H9 (cell line): Measurements from ENCODE around the gene GRIK4. TPM values are rescaled to one million over a fixed set of nuclear protein-coding genes. Genes with fewer than 3 reads are reported as not detected.

ENCODE experiments used
- DNase-seq: peaks from one replicate; pipeline ENCODE4 v3.0.0-alpha.2; 2017
- H2AFZ ChIP-seq: one replicate; pipeline ENCODE4 v1.6.1; 2013; ENCODE audit warnings: mild to moderate bottlenecking, low read length, control low read depth, moderate library complexity
- H2AK5ac ChIP-seq: 2 replicates; pipeline ENCODE4 v1.6.1; 2013; ENCODE audit warnings: low read length, control low read depth, mixed read lengths; ENCODE audit not compliant: insufficient read length
- H2BK120ac ChIP-seq: one replicate; pipeline ENCODE4 v1.6.1; 2013; ENCODE audit warnings: low read depth, mild to moderate bottlenecking, low read length, control low read depth, inconsistent platforms; ENCODE audit not compliant: poor library complexity, severe bottlenecking
- H2BK12ac ChIP-seq: 2 replicates; pipeline ENCODE4 v1.6.1; 2013; ENCODE audit warnings: low read length, control low read depth, mixed read lengths, low read depth; ENCODE audit not compliant: insufficient read length
- H2BK15ac ChIP-seq: 2 replicates; pipeline ENCODE4 v1.6.1; 2013; ENCODE audit warnings: low read depth, low read length, control low read depth
- H2BK20ac ChIP-seq: one replicate; pipeline ENCODE4 v1.6.1; 2013; ENCODE audit warnings: low read depth, mild to moderate bottlenecking, low read length, control low read depth, inconsistent platforms; ENCODE audit not compliant: poor library complexity, severe bottlenecking
- H2BK5ac ChIP-seq: 2 replicates; pipeline ENCODE4 v1.6.1; 2013; ENCODE audit warnings: low read length, control low read depth, mixed read lengths; ENCODE audit not compliant: insufficient read length
- H3K14ac ChIP-seq: 2 replicates; pipeline ENCODE4 v1.6.1; 2013; ENCODE audit warnings: low read length, control low read depth; ENCODE audit not compliant: insufficient read depth
- H3K18ac ChIP-seq: 2 replicates; pipeline ENCODE4 v1.6.1; 2013; ENCODE audit warnings: low read depth, mild to moderate bottlenecking, mixed read lengths, low read length, control low read depth; ENCODE audit not compliant: insufficient read length
- H3K23ac ChIP-seq: 2 replicates; pipeline ENCODE4 v1.6.1; 2013; ENCODE audit warnings: low read length, control low read depth, mixed read lengths, low read depth; ENCODE audit not compliant: insufficient read length
- H3K23me2 ChIP-seq: 2 replicates; pipeline ENCODE4 v1.6.1; 2013; ENCODE audit warnings: low read depth, mild to moderate bottlenecking, mixed read lengths, low read length, control low read depth; ENCODE audit not compliant: insufficient read length, poor library complexity, severe bottlenecking
- H3K27ac ChIP-seq: 2 replicates; pipeline ENCODE4 v1.5.1; 2013; ENCODE audit warnings: low read length, control low read depth, mixed read lengths, low read depth; ENCODE audit not compliant: insufficient read length
- H3K27me3 ChIP-seq: 2 replicates; pipeline ENCODE4 v1.6.1; 2013; ENCODE audit warnings: low read length, control low read depth, inconsistent platforms; ENCODE audit not compliant: insufficient read depth
- H3K4ac ChIP-seq: 2 replicates; pipeline ENCODE4 v1.6.1; 2013; ENCODE audit warnings: low read depth, mild to moderate bottlenecking, control low read depth, inconsistent platforms, low read length, moderate library complexity
- H3K4me1 ChIP-seq: 2 replicates; pipeline ENCODE4 v1.6.1; 2013; ENCODE audit warnings: low read length, control low read depth, inconsistent platforms; ENCODE audit not compliant: insufficient read depth
- H3K4me2 ChIP-seq: 2 replicates; pipeline ENCODE4 v1.6.1; 2013; ENCODE audit warnings: low read length, control low read depth, mixed read lengths; ENCODE audit not compliant: insufficient read length, insufficient read depth
- H3K56ac ChIP-seq: 2 replicates; pipeline ENCODE4 v1.6.1; 2013; ENCODE audit warnings: low read depth, mild to moderate bottlenecking, mixed read lengths, low read length, control low read depth; ENCODE audit not compliant: insufficient read length
- H3K79me1 ChIP-seq: 2 replicates; pipeline ENCODE4 v1.6.1; 2013; ENCODE audit warnings: low read depth, mild to moderate bottlenecking, moderate library complexity, low read length, control low read depth, inconsistent platforms; ENCODE audit not compliant: insufficient read depth, poor library complexity, severe bottlenecking
- H3K79me2 ChIP-seq: 2 replicates; pipeline ENCODE4 v1.6.1; 2013; ENCODE audit warnings: low read length, control low read depth, inconsistent platforms; ENCODE audit not compliant: insufficient read depth
- H3K9ac ChIP-seq: 2 replicates; pipeline ENCODE4 v1.6.1; 2013; ENCODE audit warnings: low read length, control low read depth, mixed read lengths; ENCODE audit not compliant: insufficient read length; ENCODE audit errors: extremely low read depth
- H3K9me3 ChIP-seq: one replicate; pipeline ENCODE4 v1.6.1; 2013; ENCODE audit warnings: low read depth, low read length, inconsistent platforms; ENCODE audit not compliant: control insufficient read depth
- H3T11ph ChIP-seq: one replicate; pipeline ENCODE4 v1.6.1; 2013; ENCODE audit warnings: mild to moderate bottlenecking, low read length, control low read depth, inconsistent platforms
- H4K20me1 ChIP-seq: one replicate; pipeline ENCODE4 v1.6.1; 2013; ENCODE audit not compliant: control insufficient read depth, insufficient read length, insufficient read depth
- H4K5ac ChIP-seq: 2 replicates; pipeline ENCODE4 v1.6.1; 2013; ENCODE audit warnings: low read depth, mild to moderate bottlenecking, mixed read lengths, low read length, control low read depth; ENCODE audit not compliant: insufficient read length
- H4K8ac ChIP-seq: replicated peaks from 2 replicates; pipeline ENCODE4 v1.6.1; 2013; ENCODE audit warnings: low read length, control low read depth, mixed read lengths, low read depth; ENCODE audit not compliant: insufficient read length
- H4K91ac ChIP-seq: 2 replicates; pipeline ENCODE4 v1.6.1; 2013; ENCODE audit warnings: low read depth, mild to moderate bottlenecking, moderate library complexity, mixed read lengths, low read length, control low read depth; ENCODE audit not compliant: insufficient read length
- H3K27ac Mint-ChIP-seq, 3 experiments: 2 replicates in 2 of 3; 3 replicates in 1 of 3; pipeline ENCODE4 v1.8.0; 2020 to 2021; ENCODE audit warnings: mixed read lengths in 3 of 3, mild to moderate bottlenecking in 1 of 3, moderate library complexity in 1 of 3
- H3K27me3 Mint-ChIP-seq: 2 replicates; pipeline ENCODE4 v1.8.0; 2021; ENCODE audit warnings: low read depth, mild to moderate bottlenecking, moderate library complexity, mixed read lengths
- H3K36me3 Mint-ChIP-seq, 3 experiments: 2 replicates in 2 of 3; 3 replicates in 1 of 3; pipeline ENCODE4 v1.8.0; 2020 to 2021; ENCODE audit warnings: low read depth in 3 of 3, mixed read lengths in 3 of 3; ENCODE audit not compliant: insufficient read depth in 1 of 3
- H3K4me1 Mint-ChIP-seq, 2 experiments: 2 replicates each; pipeline ENCODE4 v1.8.0; 2020; ENCODE audit warnings: mixed read lengths in 2 of 2
- H3K4me3 Mint-ChIP-seq, 2 experiments: 2 replicates in 1 of 2; 3 replicates in 1 of 2; pipeline ENCODE4 v1.8.0; 2020 to 2021; ENCODE audit warnings: mild to moderate bottlenecking in 2 of 2, mixed read lengths in 2 of 2, moderate library complexity in 1 of 2
- H3K9me3 Mint-ChIP-seq, 2 experiments: 2 replicates in 1 of 2; 3 replicates in 1 of 2; pipeline ENCODE4 v1.8.0; 2020; ENCODE audit warnings: mild to moderate bottlenecking in 2 of 2, mixed read lengths in 2 of 2, moderate library complexity in 1 of 2
- CTCF ChIP-seq: fragments of 200-600 bp; sonication (generic); conservative IDR thresholded peaks from 3 replicates; pipeline ENCODE4 v1.8.0; 2021; ENCODE audit warnings: antibody characterized with exemption, mild to moderate bottlenecking
- WGBS: extraction: QIAGEN DNeasy Blood & Tissue Kit; methylation state at CpG from one replicate; pipeline ENCODE4 v1.1.7; 2013; ENCODE audit warnings: missing lambda C conversion rate, low lambda C conversion rate, mixed read lengths; ENCODE audit not compliant: insufficient read length; ENCODE audit errors: extremely low coverage; 5-methylcytosine and 5-hydroxymethylcytosine counted together
- total RNA-seq: library from RNA; stranded (reverse); gene quantifications from 2 replicates; pipeline ENCODE4 v1.2.1, GENCODE V29; 2021

GRIK4 gene
- total RNA-seq, 1 experiment from 2014 or later = 2.3 TPM

DNA sequence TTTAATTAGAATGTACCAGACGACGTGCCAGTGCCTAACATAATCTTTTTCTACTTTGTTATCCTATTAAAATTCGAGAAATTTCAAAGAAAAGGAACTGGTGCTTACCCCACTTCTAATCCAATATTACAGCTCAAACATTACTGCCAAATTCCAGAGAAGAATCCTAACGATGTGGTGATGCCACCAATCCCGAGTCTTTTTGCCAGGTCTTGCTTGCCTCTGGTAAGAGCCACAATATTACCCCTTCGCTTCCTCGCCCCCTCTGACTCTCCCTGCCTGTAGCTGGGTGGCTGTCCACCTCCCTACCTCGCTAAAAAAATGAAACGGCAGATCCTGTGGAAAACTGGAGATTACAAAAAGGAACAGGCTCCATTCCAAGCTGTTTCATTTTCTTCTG lies 462.9 kb downstream of the GRIK4 start:
- Histone ChIP-seq H3K4me1 (no peaks in the 10 kb centered on the region), H2BK5ac (no peak overlapping the region), H4K91ac (no peak overlapping the region), H2AFZ (no peak overlapping the region), H3K56ac (no peak overlapping the region), H2BK15ac (no peak overlapping the region), H3K9ac (no peak overlapping the region), H3K9me3 (no peaks in the 10 kb centered on the region), H3K23ac (no peak overlapping the region), H4K5ac (no peak overlapping the region), H2BK120ac (no peak overlapping the region), H2AK5ac (no peak overlapping the region), H4K8ac (no peak overlapping the region), H3K79me2 (no peaks in the 10 kb centered on the region), H3K14ac (no peak overlapping the region), H2BK20ac (no peak overlapping the region), H3K27me3 (no peaks in the 10 kb centered on the region), H3K4ac (no peak overlapping the region), H2BK12ac (no peak overlapping the region), H3K4me2 (no peak overlapping the region), H3K27ac (no peak overlapping the region), H3K18ac (no peak overlapping the region), H4K20me1 (no peaks in the 10 kb centered on the region), H3K23me2 (no peaks in the 10 kb centered on the region), H3K79me1 (no peaks in the 10 kb centered on the region), H3T11ph (no peak overlapping the region)
- Mint-ChIP-seq H3K4me3 (no peak overlapping the region), H3K27me3 (peaks cover 3% of the 10 kb centered on the region; the same call in 1 of the 2 replicates), H3K9me3 (no peaks in the 10 kb centered on the region), H3K36me3 (no peaks in the 10 kb centered on the region), H3K4me1 (peaks cover 8 to 9% of the 10 kb centered on the region in 2 experiments), H3K27ac (no peak overlapping the region)
- no CpG with 5 or more reads among the region's 9 CpGs for WGBS
- no peak for DNase-seq
- TF ChIP-seq CTCF = no peak
